Fibroblast of lung (primary cell): ENCODE data around the gene SEZ6L. TPM values are rescaled to one million over a fixed set of nuclear protein-coding genes. Genes with fewer than 3 reads are reported as not detected.
A peak's percentile ranks its signal among the peaks of the same experiment; 100 is the strongest.

Experiments used
- DNase-seq, 2 donors: peaks; one replicate each; pipeline versions ENCODE4 v3.0.0 to v3.0.0-alpha.2; 2010; ENCODE audit warnings: low read depth in 2 of 2
- H2AFZ ChIP-seq: 2 replicates; pipeline ENCODE4 v1.5.1; 2012; ENCODE audit warnings: low read length, control low read depth, inconsistent platforms
- H3K27ac ChIP-seq: 2 replicates; pipeline ENCODE4 v1.5.1; 2011; ENCODE audit warnings: low read length, control low read depth; ENCODE audit not compliant: insufficient read depth
- H3K27me3 ChIP-seq: 2 replicates; pipeline ENCODE4 v1.5.1; 2011; ENCODE audit warnings: mild to moderate bottlenecking, low read length; ENCODE audit not compliant: control insufficient read depth, insufficient read depth
- H3K36me3 ChIP-seq: 2 replicates; pipeline ENCODE4 v1.5.1; 2011; ENCODE audit warnings: low read length; ENCODE audit not compliant: control insufficient read depth, insufficient read depth
- H3K4me1 ChIP-seq: 2 replicates; pipeline ENCODE4 v1.5.1; 2011; ENCODE audit warnings: low read length; ENCODE audit not compliant: control insufficient read depth, insufficient read depth; ENCODE audit errors: extremely low read depth
- H3K4me2 ChIP-seq: 2 replicates; pipeline ENCODE4 v1.5.1; 2011; ENCODE audit warnings: low read length, control low read depth; ENCODE audit not compliant: insufficient read depth; ENCODE audit errors: extremely low read depth
- H3K4me3 ChIP-seq, 4 experiments: fragments of 200-600 bp in 1 of 4; sonication (generic) in 1 of 4; replicated peaks in 1 of 4; 2 replicates each; pipeline ENCODE4 v1.5.1; 2011 to 2016; ENCODE audit warnings: low read length in 4 of 4, low read depth in 3 of 4, mild to moderate bottlenecking in 3 of 4, control low read depth in 2 of 4, inconsistent platforms in 1 of 4, mixed read lengths in 1 of 4; ENCODE audit not compliant: insufficient read depth in 1 of 4; ENCODE audit errors: control extremely low read depth in 1 of 4
- H3K79me2 ChIP-seq: 2 replicates; pipeline ENCODE4 v1.5.1; 2012; ENCODE audit warnings: mild to moderate bottlenecking, low read length, inconsistent platforms; ENCODE audit not compliant: control insufficient read depth, insufficient read depth
- H3K9ac ChIP-seq: 2 replicates; pipeline ENCODE4 v1.5.1; 2011; ENCODE audit warnings: mild to moderate bottlenecking, low read length, control low read depth; ENCODE audit not compliant: insufficient read depth
- H3K9me3 ChIP-seq: 2 replicates; pipeline ENCODE4 v1.5.1; 2012; ENCODE audit warnings: low read depth, low read length; ENCODE audit not compliant: control insufficient read depth, insufficient read depth
- H4K20me1 ChIP-seq: 2 replicates; pipeline ENCODE4 v1.5.1; 2011; ENCODE audit warnings: low read length; ENCODE audit not compliant: control insufficient read depth, insufficient read depth; ENCODE audit errors: extremely low read depth
- EZH2 ChIP-seq: IDR thresholded peaks from 2 replicates; pipeline ENCODE4 v1.5.1; 2012; ENCODE audit warnings: low read length, control low read depth, mild to moderate bottlenecking; ENCODE audit errors: missing control alignments
- polyA plus RNA-seq, 2 donors: library from polyadenylated mRNA; depleted of rRNA in 1 of 2; stranded (reverse) in 1 of 2; unstranded in 1 of 2; fragments of >200 nt; gene quantifications; 2 replicates each; pipeline ENCODE4 v1.2.1, GENCODE V29; 2011 to 2012; ENCODE audit warnings: missing spikeins in 1 of 2
- total RNA-seq: library from RNA; depleted of rRNA; stranded (reverse); fragments of >200 nt; gene quantifications from 2 replicates; pipeline ENCODE4 v1.2.1, GENCODE V29; 2014
- TF ChIP-seq, protein P1 (sequence below), 2 donors: IDR thresholded peaks in 1 of 2; conservative IDR thresholded peaks in 1 of 2; 1 replicate in 1 of 2; 2 replicates in 1 of 2; pipeline ENCODE4 v1.5.1; 2011 to 2012; ENCODE audit warnings: low read length in 2 of 2, control low read depth in 1 of 2, inconsistent platforms in 1 of 2, low read depth in 1 of 2, mild to moderate bottlenecking in 1 of 2

Gene SEZ6L
- total and polyA plus RNA-seq, 2 donors (not counting 1 experiment from before 2014, with no cell fraction given) = not detected

DNA sequence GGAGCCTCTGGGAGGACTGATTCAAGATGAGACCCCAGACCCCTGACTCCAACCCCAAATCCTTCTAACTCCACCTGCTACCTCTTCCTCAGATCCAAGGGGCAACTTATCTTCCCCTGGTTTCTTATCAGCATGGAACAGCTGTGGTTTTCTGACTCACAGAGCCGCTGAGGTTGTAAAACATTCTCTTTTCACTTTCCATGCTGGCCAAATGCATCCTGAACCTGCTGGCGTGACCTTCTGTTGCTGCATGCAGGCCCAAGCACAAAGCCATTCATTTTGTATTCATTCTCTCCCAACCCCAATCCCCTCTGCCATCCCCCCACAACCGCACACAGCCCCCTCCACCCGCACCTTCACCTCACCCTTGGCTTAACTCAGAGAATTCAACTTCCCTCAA lies 70.3 kb downstream of the SEZ6L start:
- no peak overlapping the region for H3K27ac ChIP-seq
- H3K36me3 ChIP-seq = no peaks in the 10 kb centered on the region
- no peak for TF ChIP-seq EZH2
- TF ChIP-seq, protein P1, sequence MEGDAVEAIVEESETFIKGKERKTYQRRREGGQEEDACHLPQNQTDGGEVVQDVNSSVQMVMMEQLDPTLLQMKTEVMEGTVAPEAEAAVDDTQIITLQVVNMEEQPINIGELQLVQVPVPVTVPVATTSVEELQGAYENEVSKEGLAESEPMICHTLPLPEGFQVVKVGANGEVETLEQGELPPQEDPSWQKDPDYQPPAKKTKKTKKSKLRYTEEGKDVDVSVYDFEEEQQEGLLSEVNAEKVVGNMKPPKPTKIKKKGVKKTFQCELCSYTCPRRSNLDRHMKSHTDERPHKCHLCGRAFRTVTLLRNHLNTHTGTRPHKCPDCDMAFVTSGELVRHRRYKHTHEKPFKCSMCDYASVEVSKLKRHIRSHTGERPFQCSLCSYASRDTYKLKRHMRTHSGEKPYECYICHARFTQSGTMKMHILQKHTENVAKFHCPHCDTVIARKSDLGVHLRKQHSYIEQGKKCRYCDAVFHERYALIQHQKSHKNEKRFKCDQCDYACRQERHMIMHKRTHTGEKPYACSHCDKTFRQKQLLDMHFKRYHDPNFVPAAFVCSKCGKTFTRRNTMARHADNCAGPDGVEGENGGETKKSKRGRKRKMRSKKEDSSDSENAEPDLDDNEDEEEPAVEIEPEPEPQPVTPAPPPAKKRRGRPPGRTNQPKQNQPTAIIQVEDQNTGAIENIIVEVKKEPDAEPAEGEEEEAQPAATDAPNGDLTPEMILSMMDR (conservative IDR thresholded peaks at IDR 0.05 in 1 of 2, IDR thresholded peaks at IDR 0.05 in 1 of 2; ENCODE audit: low read depth in 1 of 2, low read length in 2 of 2) = no peak
- H3K9me3 ChIP-seq = no peaks in the 10 kb centered on the region
- H4K20me1 ChIP-seq = no peaks in the 10 kb centered on the region
- no peak overlapping the region for H3K4me3 ChIP-seq
- H3K79me2 ChIP-seq = no peaks in the 10 kb centered on the region
- DNase-seq = peak in 1 of 2 donors; percentile 1
- no peaks in the 10 kb centered on the region for H3K4me1 ChIP-seq
- H3K9ac ChIP-seq = no peak overlapping the region
- no peak overlapping the region for H2AFZ ChIP-seq
- H3K4me2 ChIP-seq = no peak overlapping the region
- H3K27me3 ChIP-seq = no peaks in the 10 kb centered on the region

DNA sequence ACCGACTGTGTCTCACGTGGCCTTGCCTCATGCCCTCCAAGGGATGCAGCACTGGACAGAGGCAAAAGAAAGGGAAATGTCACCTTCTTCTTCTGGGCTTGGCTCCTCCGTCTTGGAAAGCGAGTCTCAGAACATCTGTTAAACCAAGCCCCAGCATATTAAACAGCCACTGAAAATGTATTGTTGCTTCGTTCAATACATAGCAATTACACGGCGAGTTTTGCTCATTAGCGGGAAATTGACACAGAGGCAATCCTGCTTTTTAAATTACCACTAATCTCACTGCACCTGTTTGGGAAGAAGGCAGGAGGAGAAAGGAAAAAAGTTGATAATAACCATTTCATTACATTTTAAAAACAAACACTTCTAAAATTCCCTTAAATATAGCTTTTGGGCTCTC lies 72.1 kb downstream of the SEZ6L start:
- no peak overlapping the region for H3K9ac ChIP-seq
- H3K79me2 ChIP-seq = no peaks in the 10 kb centered on the region
- TF ChIP-seq, protein P1 (conservative IDR thresholded peaks at IDR 0.05 in 1 of 2, IDR thresholded peaks at IDR 0.05 in 1 of 2; ENCODE audit: low read depth in 1 of 2, low read length in 2 of 2) = no peak
- no peak for TF ChIP-seq EZH2
- no peaks in the 10 kb centered on the region for H3K36me3 ChIP-seq
- H3K27me3 ChIP-seq = no peaks in the 10 kb centered on the region
- no peaks in the 10 kb centered on the region for H4K20me1 ChIP-seq
- no peaks in the 10 kb centered on the region for H3K9me3 ChIP-seq
- H3K4me1 ChIP-seq = no peaks in the 10 kb centered on the region
- no peak for DNase-seq
- no peak overlapping the region for H3K27ac ChIP-seq
- H3K4me3 ChIP-seq = no peak overlapping the region
- H3K4me2 ChIP-seq = no peak overlapping the region
- no peak overlapping the region for H2AFZ ChIP-seq

DNA sequence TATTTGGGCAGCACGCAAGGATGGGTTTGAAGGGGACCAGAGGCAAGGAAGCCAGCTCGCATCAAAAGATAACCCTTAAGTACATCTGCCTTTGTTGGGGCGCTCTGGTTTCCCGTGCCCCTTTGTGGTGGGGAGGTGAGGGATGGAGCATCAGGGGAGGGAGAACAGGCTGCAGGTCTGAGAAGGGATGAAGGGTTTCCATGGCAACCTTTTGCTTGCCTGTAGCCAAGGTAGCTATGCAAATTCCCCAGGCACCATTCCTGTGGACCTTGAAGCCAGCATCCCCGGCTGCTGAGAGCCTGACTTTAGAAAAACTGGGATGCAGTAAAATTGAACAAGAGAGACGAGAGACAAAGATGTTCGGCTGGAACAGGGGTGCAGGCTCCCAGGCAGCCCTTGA lies 75.7 kb downstream of the SEZ6L start:
- Histone ChIP-seq H2AFZ (no peak overlapping the region), H3K4me1 (no peaks in the 10 kb centered on the region), H3K27ac (no peak overlapping the region), H3K4me2 (no peak overlapping the region), H3K36me3 (no peaks in the 10 kb centered on the region), H3K79me2 (no peaks in the 10 kb centered on the region), H3K9me3 (no peaks in the 10 kb centered on the region), H4K20me1 (no peaks in the 10 kb centered on the region), H3K4me3 (no peak overlapping the region), H3K27me3 (no peaks in the 10 kb centered on the region), H3K9ac (no peak overlapping the region)
- no peak for DNase-seq
- TF ChIP-seq, protein P1 (conservative IDR thresholded peaks at IDR 0.05 in 1 of 2, IDR thresholded peaks at IDR 0.05 in 1 of 2; ENCODE audit: low read depth in 1 of 2, low read length in 2 of 2) = no peak
- no peak for TF ChIP-seq EZH2
